Tibial artery (tissue), 4 donors: ENCODE data around the gene AK5.

Source experiments
- DNase-seq, 2 donors: peaks; one replicate each; pipeline ENCODE4 v3.0.0-alpha.2; 2019
- H3K27ac ChIP-seq, 2 donors: fragments of 200-600 bp; sonication (generic) in 1 of 2; 1 replicate in 1 of 2; 2 replicates in 1 of 2; pipeline ENCODE4 v1.5.1; 2018 to 2019; ENCODE audit warnings: mild to moderate bottlenecking in 1 of 2
- H3K27me3 ChIP-seq, 2 donors: fragments of 200-600 bp; sonication (generic) in 1 of 2; one replicate each; pipeline versions ENCODE4 v1.5.1 to v1.6.0; 2016 to 2019
- H3K36me3 ChIP-seq, 3 donors: fragments of 200-600 bp; sonication (generic) in 2 of 3; one replicate each; pipeline ENCODE4 v1.5.1; 2016 to 2019; ENCODE audit warnings: mild to moderate bottlenecking in 2 of 3
- H3K4me1 ChIP-seq, 4 donors: fragments of 200-600 bp; sonication (generic) in 2 of 4; 1 replicate in 3 of 4; 2 replicates in 1 of 4; pipeline ENCODE4 v1.5.1; 2016 to 2019
- H3K4me3 ChIP-seq, 2 donors: fragments of 200-600 bp; sonication (generic) in 1 of 2; 1 replicate in 1 of 2; 2 replicates in 1 of 2; pipeline ENCODE4 v1.5.1; 2018 to 2019; ENCODE audit warnings: mild to moderate bottlenecking in 2 of 2
- H3K9me3 ChIP-seq, 3 donors: fragments of 200-600 bp; sonication (generic) in 1 of 3; one replicate each; pipeline ENCODE4 v1.5.1; 2016 to 2019
- intact Hi-C: fragments of 100-400 bp; cut with DNase I; formaldehyde crosslinking; loops from one replicate; pipeline ENCODE4 v1.15.0; 2023; ENCODE audit warnings: low total_unique reads
- TF ChIP-seq, protein P1 (sequence below), 2 experiments: fragments of 200-600 bp in 1 of 2; fragments of 450-650 bp in 1 of 2; IDR thresholded peaks; one replicate each; pipeline ENCODE4 v1.5.1; 2017 to 2019; ENCODE audit warnings: antibody characterized with exemption in 2 of 2, mild to moderate bottlenecking in 1 of 2, moderate library complexity in 1 of 2

The AK5 gene

DNA sequence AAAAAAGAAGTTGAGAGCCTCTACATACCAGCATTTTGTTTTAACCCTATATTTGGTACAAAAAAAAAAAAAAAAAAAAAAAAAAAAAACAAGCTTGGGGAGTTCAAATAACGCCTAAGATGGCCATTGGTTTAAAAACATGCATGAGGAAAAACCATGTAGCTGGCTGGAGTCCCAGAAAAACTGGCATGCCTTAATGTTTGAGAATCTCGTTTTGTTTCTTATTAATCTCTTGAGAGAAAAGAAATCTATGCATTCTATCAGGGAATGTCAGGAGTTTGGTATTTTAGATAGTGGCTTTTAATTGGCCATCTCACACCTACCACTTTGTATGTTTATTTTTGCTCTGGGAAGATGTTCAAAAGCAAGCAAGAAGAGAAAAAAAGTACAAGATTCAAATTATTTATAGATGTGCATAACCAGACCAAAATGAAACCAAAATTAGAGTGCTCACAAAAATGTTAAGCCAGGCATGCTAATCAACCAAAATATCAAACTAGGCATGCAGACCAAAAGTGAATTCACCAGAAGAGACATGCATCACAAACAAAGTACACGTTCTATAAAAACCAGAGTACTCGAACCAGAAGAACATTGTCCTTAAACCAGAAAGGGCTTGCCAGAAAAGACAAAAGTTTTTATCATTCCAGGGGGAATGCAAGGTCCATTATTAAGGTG lies 156.6 kb downstream of the AK5 start:
- TF ChIP-seq, protein P1, sequence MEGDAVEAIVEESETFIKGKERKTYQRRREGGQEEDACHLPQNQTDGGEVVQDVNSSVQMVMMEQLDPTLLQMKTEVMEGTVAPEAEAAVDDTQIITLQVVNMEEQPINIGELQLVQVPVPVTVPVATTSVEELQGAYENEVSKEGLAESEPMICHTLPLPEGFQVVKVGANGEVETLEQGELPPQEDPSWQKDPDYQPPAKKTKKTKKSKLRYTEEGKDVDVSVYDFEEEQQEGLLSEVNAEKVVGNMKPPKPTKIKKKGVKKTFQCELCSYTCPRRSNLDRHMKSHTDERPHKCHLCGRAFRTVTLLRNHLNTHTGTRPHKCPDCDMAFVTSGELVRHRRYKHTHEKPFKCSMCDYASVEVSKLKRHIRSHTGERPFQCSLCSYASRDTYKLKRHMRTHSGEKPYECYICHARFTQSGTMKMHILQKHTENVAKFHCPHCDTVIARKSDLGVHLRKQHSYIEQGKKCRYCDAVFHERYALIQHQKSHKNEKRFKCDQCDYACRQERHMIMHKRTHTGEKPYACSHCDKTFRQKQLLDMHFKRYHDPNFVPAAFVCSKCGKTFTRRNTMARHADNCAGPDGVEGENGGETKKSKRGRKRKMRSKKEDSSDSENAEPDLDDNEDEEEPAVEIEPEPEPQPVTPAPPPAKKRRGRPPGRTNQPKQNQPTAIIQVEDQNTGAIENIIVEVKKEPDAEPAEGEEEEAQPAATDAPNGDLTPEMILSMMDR (IDR thresholded peaks at IDR 0.05): no peak
- DNase-seq: no peak
- intact Hi-C loops: no loop called here

DNA sequence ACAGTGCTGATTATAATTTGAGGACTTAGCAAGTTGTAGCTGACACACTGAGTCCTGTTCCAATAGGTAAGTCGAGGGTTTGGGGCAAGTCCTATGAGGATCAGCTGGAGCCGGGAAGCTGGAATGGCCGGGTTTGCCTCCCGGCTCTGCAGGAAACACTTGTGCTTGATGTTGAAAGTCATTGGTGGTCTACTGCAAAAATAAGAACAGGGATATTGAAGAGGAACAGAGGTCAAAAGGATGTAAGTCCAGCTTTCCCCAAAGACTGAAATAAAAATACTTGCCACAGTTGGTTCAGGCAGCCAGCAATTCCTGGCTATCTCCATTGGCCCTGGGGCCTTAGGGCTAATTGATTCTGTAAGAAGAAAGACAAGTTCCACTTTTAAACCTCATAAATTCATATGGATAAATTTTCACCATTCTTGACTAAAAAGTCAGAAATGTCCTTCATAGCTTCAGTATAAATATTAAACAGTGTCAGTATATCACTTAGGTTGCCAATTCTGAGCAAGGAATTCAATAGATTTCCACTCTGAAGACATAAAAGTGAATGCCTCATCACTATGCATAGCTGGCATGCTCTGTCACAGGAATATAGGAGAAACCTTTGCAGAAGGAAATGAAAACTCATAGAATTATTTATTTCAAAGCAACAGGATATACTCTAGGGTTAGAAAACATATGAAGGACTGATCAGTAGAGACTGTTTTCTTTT lies 165.2 kb downstream of the AK5 start:
- no peaks in the 10 kb centered on the region for H3K36me3 ChIP-seq
- no peak overlapping the region for H3K4me3 ChIP-seq
- no peak overlapping the region for H3K27ac ChIP-seq
- intact Hi-C loops: no loop called here
- H3K9me3 ChIP-seq: no peaks in the 10 kb centered on the region
- no peaks in the 10 kb centered on the region for H3K27me3 ChIP-seq
- TF ChIP-seq, protein P1 (IDR thresholded peaks at IDR 0.05): no peak
- DNase-seq: no peak
- H3K4me1 ChIP-seq: no peaks in the 10 kb centered on the region

More for the DNA sequence above, 156.6 kb downstream of the AK5 start:
- peak overlapping the region; percentile 37 to 44 for H3K4me3 ChIP-seq
- no peaks in the 10 kb centered on the region for H3K36me3 ChIP-seq
- peaks cover 0 to 4% (median 0%) of the 10 kb centered on the region in 3 donors for H3K9me3 ChIP-seq
- peak overlapping the region; percentile 62 to 82 for H3K27ac ChIP-seq
- no peaks in the 10 kb centered on the region for H3K27me3 ChIP-seq
- H3K4me1 ChIP-seq: peaks cover 0 to 19% (median 1%) of the 10 kb centered on the region in 4 donors

DNA sequence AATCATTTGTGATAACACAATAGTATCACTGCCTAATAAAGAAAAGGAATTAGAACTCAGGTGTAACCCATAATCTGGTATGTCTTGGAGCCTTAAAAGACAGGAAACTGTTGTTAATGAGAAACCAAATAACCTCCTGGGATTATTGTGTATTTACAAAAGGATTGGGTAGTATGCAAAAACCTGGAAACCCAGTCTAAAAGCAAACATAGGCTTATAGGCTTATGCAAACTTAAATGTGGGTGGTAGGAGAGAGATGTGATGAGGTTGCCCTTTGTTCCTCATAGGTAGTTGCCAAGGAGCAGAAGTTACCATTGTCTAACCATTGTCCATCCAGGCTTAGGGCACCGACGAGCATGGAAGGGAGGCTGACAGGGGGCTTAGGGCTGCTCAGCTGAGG lies 165.8 kb downstream of the AK5 start:
- H3K4me3 ChIP-seq: no peak overlapping the region
- intact Hi-C loops: no loop called here
- H3K36me3 ChIP-seq: no peaks in the 10 kb centered on the region
- TF ChIP-seq, protein P1 (IDR thresholded peaks at IDR 0.05): no peak
- no peaks in the 10 kb centered on the region for H3K27me3 ChIP-seq
- DNase-seq: no peak
- H3K27ac ChIP-seq: no peak overlapping the region
- H3K9me3 ChIP-seq: no peaks in the 10 kb centered on the region
- H3K4me1 ChIP-seq: no peaks in the 10 kb centered on the region

DNA sequence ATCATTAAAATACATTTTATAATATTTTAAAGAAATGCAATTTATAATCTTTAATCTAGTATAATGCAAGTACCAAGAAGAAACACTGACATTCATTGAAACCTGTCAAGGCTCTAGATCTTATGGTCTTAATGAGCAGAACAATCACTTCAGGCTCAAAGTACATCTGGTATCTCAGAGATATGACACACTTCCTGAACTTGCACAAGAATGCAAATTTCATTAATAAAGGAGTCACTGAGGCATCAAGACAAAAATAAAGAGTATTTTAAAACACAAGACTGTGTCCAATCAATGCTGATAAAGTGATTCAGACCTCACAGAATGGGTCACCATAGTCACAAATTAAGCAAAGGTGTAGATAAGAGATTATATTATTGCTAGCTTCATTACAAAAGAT lies 178.1 kb downstream of the AK5 start:
- DNase-seq: no peak
- Histone ChIP-seq H3K27ac (no peak overlapping the region), H3K4me3 (no peak overlapping the region), H3K9me3 (no peaks in the 10 kb centered on the region), H3K27me3 (no peaks in the 10 kb centered on the region), H3K36me3 (no peaks in the 10 kb centered on the region), H3K4me1 (no peaks in the 10 kb centered on the region)
- intact Hi-C loops: no loop called here
- TF ChIP-seq, protein P1 (IDR thresholded peaks at IDR 0.05): no peak

DNA sequence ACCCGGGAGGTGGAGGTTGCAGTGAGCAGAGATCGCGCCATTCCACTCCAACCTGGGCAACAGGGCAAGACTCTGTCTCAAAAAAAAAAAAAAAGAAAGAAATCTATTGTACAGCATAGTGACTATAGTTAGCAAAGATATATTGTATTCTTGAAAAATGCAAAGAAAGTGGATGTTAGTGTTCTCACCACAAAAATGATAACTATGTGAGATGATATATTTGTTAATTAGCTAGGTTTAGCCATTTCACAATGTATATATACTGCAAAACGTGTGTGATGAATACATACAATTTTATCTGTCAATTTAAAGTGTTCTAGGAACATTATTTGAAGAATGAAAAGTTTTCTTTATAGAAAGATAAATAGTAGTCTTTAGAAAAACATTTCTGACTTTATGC lies 179.9 kb downstream of the AK5 start:
- no peaks in the 10 kb centered on the region for H3K27me3 ChIP-seq
- no peaks in the 10 kb centered on the region for H3K9me3 ChIP-seq
- no peak for DNase-seq
- intact Hi-C loops: no loop called here
- no peaks in the 10 kb centered on the region for H3K36me3 ChIP-seq
- TF ChIP-seq, protein P1 (IDR thresholded peaks at IDR 0.05): no peak
- no peak overlapping the region for H3K4me3 ChIP-seq
- no peaks in the 10 kb centered on the region for H3K4me1 ChIP-seq
- no peak overlapping the region for H3K27ac ChIP-seq
